Measurements from ENCODE around the gene PRKAG3. TPM values are rescaled to one million over a fixed set of nuclear protein-coding genes. Genes with fewer than 3 reads are reported as not detected.
A peak's percentile ranks its signal among the peaks of the same experiment; 100 is the strongest.

The PRKAG3 gene
- total RNA-seq, 2 experiments from 2014 or later = not detected

DNA sequence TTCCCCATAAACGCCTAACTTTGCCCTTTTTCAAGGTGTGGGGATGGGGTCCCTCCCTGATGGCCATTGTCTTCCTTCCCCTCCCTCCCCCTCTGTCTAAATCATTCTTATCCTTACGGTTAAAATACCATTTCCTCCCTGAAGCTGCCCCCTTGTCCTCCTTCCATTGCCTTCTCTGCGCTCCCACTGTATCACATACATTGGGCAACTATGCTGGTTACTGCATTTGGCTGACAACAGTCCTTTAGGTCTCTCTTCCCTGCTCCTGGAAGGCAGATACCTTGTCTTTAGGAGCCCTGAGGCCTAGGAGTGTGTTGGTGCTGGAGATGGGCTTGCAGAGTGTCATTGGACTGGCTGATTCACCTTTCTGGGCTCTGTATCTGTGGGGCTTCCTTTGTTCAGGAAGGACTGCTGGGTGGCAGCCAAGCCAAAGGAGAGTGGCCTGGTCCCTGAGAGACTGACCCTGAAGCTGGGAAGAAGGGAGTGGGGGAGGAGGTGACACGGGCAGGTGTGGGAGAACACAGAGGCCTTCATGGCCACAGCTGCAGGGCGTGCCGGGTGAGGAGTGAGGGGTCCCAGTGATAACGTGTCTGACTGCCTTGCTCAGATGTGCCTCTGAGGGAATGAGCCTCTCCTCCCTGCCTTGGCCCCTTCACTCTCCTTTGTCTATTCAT, 30.2 kb upstream of the PRKAG3 start:
- no peaks in the 10 kb centered on the region for H3K9me3 Mint-ChIP-seq (ENCODE audit: insufficient read depth)
- peaks cover 14% of the 10 kb centered on the region for H3K4me1 Mint-ChIP-seq (ENCODE audit: low read depth)
- no peak overlapping the region for H3K4me3 Mint-ChIP-seq
- peaks cover 66% of the 10 kb centered on the region for H3K27me3 Mint-ChIP-seq (ENCODE audit: low read depth)
- no peaks in the 10 kb centered on the region for H3K36me3 Mint-ChIP-seq (ENCODE audit: low read depth)
- no peak for ATAC-seq
- POLR2A ChIA-PET = no interaction called here
- CTCF ChIA-PET = interaction anchor here (1.3 to 4.3 kb wide), 4 partner anchors 10 to 118 kb away, joined by 5 to 26 read pairs (median 8); no protein-coding TSS in a partner anchor
- H3K27ac Mint-ChIP-seq = no peak overlapping the region
- no peak for DNase-seq

DNA sequence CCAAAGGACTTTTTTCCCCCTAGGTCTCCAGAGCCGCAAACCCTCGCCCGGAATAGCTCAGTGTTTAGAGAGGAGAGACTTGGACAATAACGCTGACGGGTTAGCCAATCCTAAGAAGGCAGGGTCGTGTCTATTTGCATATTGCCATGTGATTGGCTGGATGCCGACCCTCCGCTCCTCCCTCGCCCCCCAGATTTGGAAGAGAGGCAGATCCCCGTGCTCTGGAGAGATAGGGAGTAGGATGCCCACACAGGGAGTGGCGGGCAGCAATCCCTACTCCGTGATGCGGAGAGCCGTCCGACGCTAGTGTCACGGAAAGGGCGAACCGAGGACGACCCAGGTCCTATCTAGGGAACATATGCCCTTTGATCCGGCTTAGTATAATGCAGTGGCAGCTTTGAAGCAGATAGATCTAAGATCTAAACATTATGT, 29.4 kb upstream of the PRKAG3 start:
- Mint-ChIP-seq H3K4me1 (ENCODE audit: low read depth) (peaks cover 14% of the 10 kb centered on the region), H3K9me3 (ENCODE audit: insufficient read depth) (no peaks in the 10 kb centered on the region), H3K27ac (no peak overlapping the region), H3K36me3 (ENCODE audit: low read depth) (no peaks in the 10 kb centered on the region), H3K4me3 (no peak overlapping the region), H3K27me3 (ENCODE audit: low read depth) (peaks cover 67% of the 10 kb centered on the region)
- peak; percentile 35 for ATAC-seq
- no peak for DNase-seq
- POLR2A ChIA-PET = no interaction called here
- CTCF ChIA-PET = interaction anchor here (1.3 to 4.3 kb wide), 5 partner anchors 9 to 119 kb away, joined by 5 to 26 read pairs (median 6); no protein-coding TSS in a partner anchor

GRCh38 chr2:218859988-218860831, 28.6 kb upstream of the PRKAG3 start:
- no peaks in the 10 kb centered on the region for H3K9me3 Mint-ChIP-seq (ENCODE audit: insufficient read depth)

DNA sequence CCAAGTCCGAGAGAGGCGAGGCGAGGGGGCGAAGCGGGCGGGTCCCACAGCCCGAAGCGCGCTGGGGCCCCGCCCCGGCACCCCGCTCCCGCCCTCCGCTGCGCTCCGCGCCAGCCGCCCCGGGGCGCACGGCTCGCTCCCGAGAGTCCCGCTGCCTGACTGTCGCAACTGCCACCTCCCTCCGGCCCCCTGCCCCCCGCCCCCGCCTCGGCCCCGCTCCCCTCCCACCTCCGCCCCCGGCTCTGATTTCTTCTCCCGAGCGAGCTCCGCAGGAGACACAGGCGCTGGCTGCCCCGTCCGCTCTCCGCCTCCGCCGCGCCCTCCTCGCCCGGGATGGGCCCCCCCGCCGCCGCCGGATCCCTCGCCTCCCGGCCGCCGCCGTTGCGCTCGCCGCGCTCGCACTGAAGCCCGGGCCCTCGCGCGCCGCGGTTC, 28.0 kb upstream of the PRKAG3 start, which contains the start of gene WNT6:
WNT6 (plus strand) TSS at position 250 of the 432 bp plus-strand sequence. CDS start 233 bp downstream, outside the sequence.
- POLR2A ChIA-PET = no interaction called here
- no peak for ATAC-seq
- H3K36me3 Mint-ChIP-seq (ENCODE audit: low read depth) = no peaks in the 10 kb centered on the region

More at GRCh38 chr2:218859988-218860831, 28.6 kb upstream of the PRKAG3 start:
- Mint-ChIP-seq H3K4me3 (no peak overlapping the region), H3K27me3 (ENCODE audit: low read depth) (peaks cover 73% of the 10 kb centered on the region), H3K27ac (no peak overlapping the region), H3K4me1 (ENCODE audit: low read depth) (peaks cover 14% of the 10 kb centered on the region), H3K36me3 (ENCODE audit: low read depth) (no peaks in the 10 kb centered on the region)
- CTCF ChIA-PET = interaction anchor here (1.3 to 4.3 kb wide), 4 partner anchors 9 to 120 kb away, joined by 5 to 26 read pairs (median 8); no protein-coding TSS in a partner anchor
- no peak for ATAC-seq
- no peak for DNase-seq
- POLR2A ChIA-PET = no interaction called here

GRCh38 chr2:218858671-218859555, 27.3 kb upstream of the PRKAG3 start:
- H3K27me3 Mint-ChIP-seq (ENCODE audit: low read depth) = peaks cover 80% of the 10 kb centered on the region
- H3K4me1 Mint-ChIP-seq (ENCODE audit: low read depth) = peaks cover 14% of the 10 kb centered on the region
- H3K27ac Mint-ChIP-seq = no peak overlapping the region
- CTCF ChIA-PET = interaction anchor here (1.3 to 4.3 kb wide), 3 partner anchors 11 to 39 kb away, joined by 7 to 26 read pairs (median 13); no protein-coding TSS in a partner anchor
- ATAC-seq (no peak), DNase-seq (no peak)
- no peaks in the 10 kb centered on the region for H3K36me3 Mint-ChIP-seq (ENCODE audit: low read depth)
- H3K9me3 Mint-ChIP-seq (ENCODE audit: insufficient read depth) = no peaks in the 10 kb centered on the region
- H3K4me3 Mint-ChIP-seq = no peak overlapping the region
- POLR2A ChIA-PET = no interaction called here

More for the DNA sequence above, 28.0 kb upstream of the PRKAG3 start, which contains the start of gene WNT6:
- H3K4me1 Mint-ChIP-seq (ENCODE audit: low read depth) = peaks cover 14% of the 10 kb centered on the region
- no peak within 1 kb of the TSS for H3K4me3 Mint-ChIP-seq
- H3K27ac Mint-ChIP-seq = no peak within 1 kb of the TSS
- CTCF ChIA-PET = interaction anchor here (2.5 to 4.3 kb wide), 2 partner anchors 16 to 38 kb away, joined by 10 to 26 read pairs; no protein-coding TSS in a partner anchor
- no peaks in the 10 kb centered on the region for H3K9me3 Mint-ChIP-seq (ENCODE audit: insufficient read depth)
- peaks cover 75% of the 10 kb centered on the region for H3K27me3 Mint-ChIP-seq (ENCODE audit: low read depth)
- DNase-seq = no peak

DNA sequence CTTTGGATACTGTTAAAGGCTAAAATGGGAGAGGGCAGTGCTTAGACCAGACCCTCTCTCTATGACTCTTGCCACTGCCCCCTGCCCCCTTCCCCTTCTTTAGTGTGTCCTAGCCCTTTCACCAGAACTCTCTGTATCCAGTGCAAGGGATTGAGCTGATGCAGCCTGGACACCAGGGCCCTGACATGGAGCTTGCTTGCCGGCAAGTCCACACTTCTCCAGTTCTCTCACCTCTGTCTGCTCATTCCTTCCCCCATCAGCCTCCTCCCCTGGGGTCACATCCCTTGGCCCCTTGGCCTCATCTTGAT, 26.5 kb upstream of the PRKAG3 start:
- Mint-ChIP-seq H3K9me3 (ENCODE audit: insufficient read depth) (no peaks in the 10 kb centered on the region), H3K4me3 (no peak overlapping the region), H3K27me3 (ENCODE audit: low read depth) (peaks cover 83% of the 10 kb centered on the region), H3K4me1 (ENCODE audit: low read depth) (peaks cover 14% of the 10 kb centered on the region), H3K36me3 (ENCODE audit: low read depth) (no peaks in the 10 kb centered on the region), H3K27ac (no peak overlapping the region)
- CTCF ChIA-PET = interaction anchor here (1.3 to 4.3 kb wide), 3 partner anchors 10 to 40 kb away, joined by 7 to 26 read pairs (median 13); no protein-coding TSS in a partner anchor
- DNase-seq = no peak
- POLR2A ChIA-PET = interaction anchor here (0.8 kb wide), 1 partner anchor 144 kb away, joined by 3 read pairs; no protein-coding TSS in a partner anchor
- ATAC-seq = no peak

DNA sequence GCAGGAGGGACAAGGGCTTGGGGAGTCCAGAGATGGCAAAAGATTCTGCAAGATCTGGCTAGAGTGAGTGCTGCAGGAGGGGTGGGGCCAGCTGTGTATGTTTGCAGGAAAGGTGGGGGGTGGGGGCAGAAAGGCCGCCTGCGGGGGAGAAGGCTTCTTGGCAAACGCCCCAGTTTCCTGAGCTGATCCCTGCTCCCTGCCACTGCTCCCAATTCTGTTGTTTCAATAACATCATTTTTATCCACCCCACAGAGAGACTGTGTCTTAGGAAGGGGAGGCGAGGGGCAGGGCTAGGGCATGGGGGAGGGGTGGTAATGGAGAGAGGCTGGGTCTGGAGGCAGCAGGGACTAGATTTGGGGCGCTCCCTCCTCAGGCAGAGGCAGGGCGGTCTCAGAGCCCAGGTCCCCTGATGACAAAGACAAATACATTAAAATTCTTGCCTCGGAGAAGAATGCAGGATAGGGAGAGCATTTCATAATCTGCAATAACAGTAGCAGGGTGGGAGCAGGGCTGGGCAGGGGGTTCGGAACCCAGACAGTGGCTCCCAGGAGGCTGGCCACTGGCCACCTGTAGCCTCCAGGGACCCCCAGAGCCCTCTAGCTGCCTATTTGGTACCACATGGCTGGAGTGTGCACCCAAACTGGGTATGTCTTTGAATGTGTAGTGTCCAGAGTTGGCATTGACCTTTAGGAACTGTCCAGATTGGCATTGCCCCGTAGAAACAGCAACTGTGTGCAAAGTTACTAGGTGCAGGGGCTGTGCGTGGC, 26.0 kb upstream of the PRKAG3 start:
- no peak overlapping the region for H3K4me3 Mint-ChIP-seq
- H3K27me3 Mint-ChIP-seq (ENCODE audit: low read depth) = peaks cover 82% of the 10 kb centered on the region
- H3K27ac Mint-ChIP-seq = no peak overlapping the region
- POLR2A ChIA-PET = interaction anchor here (0.6 to 0.8 kb wide), 2 partner anchors 145 to 355 kb away, joined by 3 read pairs; no protein-coding TSS in a partner anchor
- ATAC-seq (no peak), DNase-seq (no peak)
- no peaks in the 10 kb centered on the region for H3K9me3 Mint-ChIP-seq (ENCODE audit: insufficient read depth)
- CTCF ChIA-PET = interaction anchor here (1.0 to 4.3 kb wide), 3 partner anchors 19 to 130 kb away, joined by 3 to 26 read pairs (median 13); no protein-coding TSS in a partner anchor
- peaks cover 14% of the 10 kb centered on the region for H3K4me1 Mint-ChIP-seq (ENCODE audit: low read depth)
- no peaks in the 10 kb centered on the region for H3K36me3 Mint-ChIP-seq (ENCODE audit: low read depth)

GRCh38 chr2:218856896-218857243, 25.3 kb upstream of the PRKAG3 start:
- CTCF ChIA-PET = interaction anchor here (1.0 to 1.8 kb wide), 2 partner anchors 19 to 130 kb away, joined by 3 to 9 read pairs; no protein-coding TSS in a partner anchor
- peaks cover 14% of the 10 kb centered on the region for H3K4me1 Mint-ChIP-seq (ENCODE audit: low read depth)
- no peak overlapping the region for H3K4me3 Mint-ChIP-seq
- H3K9me3 Mint-ChIP-seq (ENCODE audit: insufficient read depth) = no peaks in the 10 kb centered on the region
- H3K36me3 Mint-ChIP-seq (ENCODE audit: low read depth) = no peaks in the 10 kb centered on the region
- H3K27ac Mint-ChIP-seq = no peak overlapping the region
- ATAC-seq (no peak), DNase-seq (no peak)
- POLR2A ChIA-PET = interaction anchor here (0.6 kb wide), 1 partner anchor 355 kb away, joined by 3 read pairs; no protein-coding TSS in a partner anchor
- peaks cover 80% of the 10 kb centered on the region for H3K27me3 Mint-ChIP-seq (ENCODE audit: low read depth)

GRCh38 chr2:218856167-218856895, 24.7 kb upstream of the PRKAG3 start:
- CTCF ChIA-PET = interaction anchor here (1.0 to 1.8 kb wide), 4 partner anchors 9 to 124 kb away, joined by 3 to 9 read pairs (median 4); no protein-coding TSS in a partner anchor
- H3K4me1 Mint-ChIP-seq (ENCODE audit: low read depth) = peaks cover 14% of the 10 kb centered on the region
- DNase-seq = no peak

More at GRCh38 chr2:218856167-218856895, 24.7 kb upstream of the PRKAG3 start:
- ATAC-seq = no peak
- no peak overlapping the region for H3K4me3 Mint-ChIP-seq
- H3K36me3 Mint-ChIP-seq (ENCODE audit: low read depth) = no peaks in the 10 kb centered on the region
- H3K27me3 Mint-ChIP-seq (ENCODE audit: low read depth) = peaks cover 75% of the 10 kb centered on the region
- no peak overlapping the region for H3K27ac Mint-ChIP-seq
- POLR2A ChIA-PET = no interaction called here
- no peaks in the 10 kb centered on the region for H3K9me3 Mint-ChIP-seq (ENCODE audit: insufficient read depth)

All from activated CD8-positive, alpha-beta T cell treated with anti-CD3 and anti-CD28 coated beads, Interleukin-2, amount 10 ng/mL, durations not matched to agents 7 days and 5 days (primary cell).